SK-N-MC (cell line): ENCODE results near the gene NEMP2.
"Not testable (repeated sequence)": the region's sequence is repeated elsewhere in the genome, so short reads cannot be mapped to it uniquely, and the experiment has no call there.

ENCODE experiments used
- DNase-seq: peaks from one replicate; pipeline ENCODE4 v3.0.0-alpha.2; 2011; ENCODE audit warnings: low read depth, low spot score
- H3K27ac ChIP-seq: fragments of 200-600 bp; sonication (generic); 2 replicates; pipeline ENCODE4 v1.5.1; 2016; ENCODE audit warnings: mixed run types
- H3K36me3 ChIP-seq: fragments of 200-600 bp; sonication (generic); 2 replicates; pipeline ENCODE4 v1.6.1; 2017; ENCODE audit warnings: antibody characterized with exemption, low read length, mixed read lengths; ENCODE audit not compliant: insufficient read depth
- H3K4me3 ChIP-seq: fragments of 200-600 bp; sonication (generic); 2 replicates; pipeline ENCODE4 v1.5.1; 2016
- H3K9ac ChIP-seq: fragments of 200-600 bp; sonication (generic); 2 replicates; pipeline ENCODE4 v1.8.0; 2017; ENCODE audit warnings: mixed run types, mixed read lengths; ENCODE audit not compliant: insufficient read length
- H3K9me3 ChIP-seq: fragments of 200-600 bp; sonication (generic); 2 replicates; pipeline ENCODE4 v1.6.1; 2017; ENCODE audit warnings: low read depth, mild to moderate bottlenecking, antibody characterized with exemption, low read length, moderate library complexity, mixed read lengths
- EZH2 ChIP-seq: fragments of 200-600 bp; sonication (generic); IDR thresholded peaks from one replicate; pipeline ENCODE4 v1.6.1; 2017; ENCODE audit warnings: antibody characterized with exemption
- FOXP2 ChIP-seq: optimal IDR thresholded peaks from 2 replicates; pipeline ENCODE3; 2011; ENCODE audit warnings: mild to moderate bottlenecking, moderate library complexity; ENCODE audit not compliant: insufficient read depth; ENCODE audit errors: extremely low read length, control extremely low read depth
- POLR2AphosphoS5 ChIP-seq: IDR thresholded peaks from 2 replicates; pipeline ENCODE4 v1.6.1; 2012; ENCODE audit warnings: mild to moderate bottlenecking, low read depth, low read length, borderline replicate concordance

The NEMP2 gene

DNA sequence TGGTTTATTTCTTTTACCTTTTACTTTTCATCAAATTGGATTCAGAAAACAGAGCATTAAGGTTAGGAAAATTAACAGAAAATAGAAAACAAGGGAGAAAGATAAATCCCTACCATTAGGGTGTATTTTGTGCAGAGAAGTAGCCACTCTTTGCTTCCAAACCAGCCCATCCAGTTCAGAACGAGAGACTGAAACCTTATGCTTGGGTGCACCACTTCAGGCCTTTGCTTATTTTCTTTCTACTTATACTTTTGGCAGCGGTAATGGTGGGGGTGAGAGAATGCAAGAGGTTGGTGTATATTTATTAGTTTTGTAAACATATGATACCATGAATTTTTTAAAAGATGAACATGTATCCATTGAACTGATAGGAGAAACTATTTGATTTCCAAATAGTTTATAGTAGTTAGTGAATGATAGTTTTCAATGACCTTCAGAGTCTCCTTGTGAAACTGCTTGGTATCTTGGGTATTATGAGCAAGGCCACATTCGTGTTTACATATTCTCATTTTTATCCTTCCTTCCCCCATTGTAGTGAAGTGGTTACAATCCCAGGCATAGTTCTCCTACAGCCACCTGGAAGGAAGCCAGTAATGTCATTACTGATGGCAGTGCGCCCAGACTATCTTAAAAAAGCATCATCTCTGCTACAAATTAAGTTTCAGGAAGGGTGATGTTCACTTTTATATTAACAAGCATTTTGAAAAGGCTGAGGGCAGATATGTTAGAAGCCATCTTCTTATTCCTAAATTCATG is 65.5 kb downstream of the NEMP2 start:
- peak overlapping the region; percentile 75 for H3K4me3 ChIP-seq
- peaks cover 8% of the 10 kb centered on the region; the same call in 1 of the 2 replicates for H3K36me3 ChIP-seq
- peak; percentile 99 for DNase-seq
- TF ChIP-seq EZH2 (no peak), FOXP2 (no peak), POLR2AphosphoS5 (peak; percentile 68)
- H3K27ac ChIP-seq: peak overlapping the region; percentile 98
- no peaks in the 10 kb centered on the region; the same call in 1 of the 2 replicates for H3K9me3 ChIP-seq
- peak overlapping the region; percentile 24 for H3K9ac ChIP-seq

DNA sequence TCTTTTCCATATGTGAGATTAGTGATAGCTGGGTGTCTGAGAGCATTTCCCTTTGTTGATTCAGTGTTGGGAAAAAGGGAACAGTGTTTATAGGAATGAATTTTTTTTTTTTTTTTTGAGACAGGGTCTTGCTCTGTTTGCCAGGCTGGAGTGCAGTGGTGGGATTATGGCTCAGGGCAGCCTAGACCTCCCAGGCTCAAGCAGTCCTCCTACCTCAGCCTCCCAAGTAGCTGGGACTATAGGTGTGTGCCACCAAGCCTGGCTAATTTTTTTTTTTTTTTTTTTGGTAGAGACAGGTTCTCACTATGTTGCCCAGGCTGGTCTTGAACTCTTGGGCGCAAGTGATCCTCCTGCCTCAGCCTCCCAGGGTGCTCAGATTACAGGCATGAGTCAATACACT is 66.2 kb downstream of the NEMP2 start:
- not testable (repeated sequence) for DNase-seq, H3K36me3 ChIP-seq, H3K9me3 ChIP-seq
- peak overlapping the region; percentile 98 for H3K27ac ChIP-seq
- peak overlapping the region; percentile 75 for H3K4me3 ChIP-seq
- H3K9ac ChIP-seq: peak overlapping the region; percentile 55

DNA sequence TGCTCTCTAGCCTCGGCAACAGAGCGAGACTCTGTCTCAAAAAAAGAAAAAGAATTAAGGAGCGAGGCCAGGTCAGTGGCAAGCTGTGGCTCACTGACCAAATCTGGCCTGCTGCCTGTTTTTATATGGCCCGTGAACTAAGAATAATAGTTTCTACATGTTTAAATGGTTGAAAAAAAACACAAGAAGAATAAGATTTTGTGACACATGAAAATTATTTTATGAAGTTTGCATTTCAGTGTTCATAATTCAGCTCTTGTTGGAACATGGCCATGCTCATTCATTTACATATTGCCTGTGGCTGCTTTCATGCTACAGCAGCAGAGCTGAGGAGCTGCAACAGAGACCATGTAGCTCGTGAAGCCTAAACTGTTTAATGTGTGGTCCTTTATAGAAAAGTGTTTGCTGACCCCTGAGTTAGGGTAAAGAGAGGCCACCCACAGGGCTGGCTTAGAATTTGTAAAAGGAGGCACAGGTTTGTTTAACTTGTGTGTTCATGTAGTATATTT is 66.9 kb downstream of the NEMP2 start:
- TF ChIP-seq EZH2 (no peak), POLR2AphosphoS5 (peak; percentile 56), FOXP2 (no peak)
- peak overlapping the region; percentile 98 for H3K27ac ChIP-seq
- peaks cover 8% of the 10 kb centered on the region; the same call in 1 of the 2 replicates for H3K36me3 ChIP-seq
- H3K4me3 ChIP-seq: peak overlapping the region; percentile 75
- H3K9me3 ChIP-seq: no peaks in the 10 kb centered on the region; the same call in 1 of the 2 replicates
- DNase-seq: peak; percentile 82
- H3K9ac ChIP-seq: peak overlapping the region; percentile 55

DNA sequence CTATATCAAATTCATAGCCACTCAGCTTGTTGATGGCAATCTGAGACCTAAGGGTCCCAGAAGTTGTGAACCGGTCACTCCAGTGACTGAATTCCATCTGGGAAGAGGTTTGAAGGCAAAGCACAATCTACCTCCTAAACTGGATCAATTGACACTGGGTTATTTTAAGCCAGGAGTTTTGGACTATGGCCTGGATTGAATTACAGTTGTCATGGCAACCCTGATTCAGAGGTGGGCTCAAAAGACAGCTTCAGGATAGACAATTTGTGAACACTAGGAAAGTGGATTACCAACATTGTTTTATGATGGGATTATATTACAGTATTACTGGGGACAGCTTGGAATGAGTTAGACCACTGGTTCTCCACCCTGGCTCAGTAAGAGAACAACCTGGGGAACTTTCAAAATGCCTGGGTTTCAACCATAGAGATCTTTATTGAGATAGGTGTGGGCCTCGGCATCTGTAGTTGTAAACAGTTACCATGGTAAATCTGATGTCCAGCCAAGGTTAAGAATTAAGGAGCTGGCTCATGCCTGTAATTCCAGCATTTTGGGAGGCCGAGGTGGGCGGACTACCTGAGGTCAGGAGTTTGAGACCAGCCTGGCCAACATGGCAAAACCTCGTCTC is 67.6 kb downstream of the NEMP2 start:
- Histone ChIP-seq H3K9me3 (no peaks in the 10 kb centered on the region; the same call in 1 of the 2 replicates), H3K36me3 (peaks cover 8% of the 10 kb centered on the region; the same call in 1 of the 2 replicates), H3K27ac (peak overlapping the region; percentile 98), H3K9ac (no peak overlapping the region), H3K4me3 (peak overlapping the region; percentile 75)
- no peak for DNase-seq
- no peak for TF ChIP-seq EZH2
- no peak for TF ChIP-seq FOXP2
- no peak for TF ChIP-seq POLR2AphosphoS5

DNA sequence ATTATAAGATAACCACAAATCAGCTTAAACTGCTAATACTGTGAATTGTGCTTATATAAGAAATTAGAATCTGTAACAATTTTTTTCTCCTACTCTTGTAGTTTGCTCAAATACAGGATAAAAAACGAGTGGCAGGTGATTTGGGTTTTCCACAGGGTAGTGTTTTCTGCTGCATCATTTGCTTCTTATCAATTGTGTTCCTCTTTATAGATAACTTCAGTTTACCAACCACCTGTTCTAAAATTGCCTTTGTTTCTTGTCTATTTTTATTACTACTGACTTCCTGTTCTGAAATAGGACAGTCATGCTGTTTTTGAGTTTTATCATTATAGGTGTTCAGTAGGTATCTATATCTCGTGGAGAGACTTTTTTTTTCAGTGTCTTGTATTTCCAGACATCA is 69.5 kb downstream of the NEMP2 start:
- H3K9me3 ChIP-seq: no peaks in the 10 kb centered on the region
- no peaks in the 10 kb centered on the region for H3K36me3 ChIP-seq
- H3K4me3 ChIP-seq: no peak overlapping the region
- no peak overlapping the region for H3K9ac ChIP-seq
- DNase-seq: no peak
- H3K27ac ChIP-seq: no peak overlapping the region
- no peak for TF ChIP-seq POLR2AphosphoS5
- no peak for TF ChIP-seq EZH2
- TF ChIP-seq FOXP2: no peak

DNA sequence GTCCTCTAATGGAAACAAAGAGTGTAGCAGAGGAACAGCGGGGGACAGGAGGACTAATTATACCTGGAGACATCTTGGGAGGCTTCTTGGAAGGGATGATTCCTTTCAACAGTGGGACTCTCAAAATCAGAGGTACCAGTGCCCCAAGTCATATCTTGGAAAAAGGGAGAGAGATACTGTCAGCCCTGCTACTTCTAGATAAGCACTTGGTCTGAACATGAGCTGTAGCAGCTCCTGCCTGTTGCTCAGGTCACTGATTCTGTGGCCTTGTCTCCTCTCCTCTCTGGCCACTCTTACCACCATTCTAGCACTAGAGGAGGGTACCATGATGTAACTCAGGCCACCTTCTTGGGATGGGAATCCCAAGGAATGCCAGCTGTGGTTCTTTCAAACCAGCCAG is 71.9 kb downstream of the NEMP2 start:
- Histone ChIP-seq H3K36me3 (no peaks in the 10 kb centered on the region), H3K9me3 (no peaks in the 10 kb centered on the region), H3K27ac (no peak overlapping the region), H3K9ac (no peak overlapping the region), H3K4me3 (no peak overlapping the region)
- TF ChIP-seq EZH2: no peak
- no peak for TF ChIP-seq POLR2AphosphoS5
- no peak for TF ChIP-seq FOXP2
- DNase-seq: no peak

DNA sequence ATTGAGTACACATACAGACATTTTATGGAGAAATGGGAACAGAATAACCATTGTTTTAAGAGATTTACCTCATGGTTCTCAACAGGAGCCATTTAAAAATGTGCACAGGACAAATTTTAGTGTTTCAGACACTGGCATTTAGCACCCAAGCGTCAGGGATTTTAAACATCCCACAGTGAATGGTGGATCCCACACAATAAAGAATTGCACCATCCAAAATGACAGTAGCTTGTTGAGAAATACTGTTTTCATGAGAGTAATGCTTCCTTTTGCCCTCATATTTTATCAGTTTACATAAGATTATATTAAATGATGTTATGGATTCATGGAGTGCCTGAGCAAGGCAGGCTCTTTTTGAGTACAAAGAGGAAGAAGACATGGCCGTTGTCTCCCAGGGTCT is 72.3 kb downstream of the NEMP2 start:
- Histone ChIP-seq H3K27ac (no peak overlapping the region), H3K36me3 (no peaks in the 10 kb centered on the region), H3K9me3 (no peaks in the 10 kb centered on the region), H3K4me3 (no peak overlapping the region), H3K9ac (no peak overlapping the region)
- DNase-seq: no peak
- TF ChIP-seq FOXP2 (no peak), EZH2 (no peak), POLR2AphosphoS5 (no peak)

DNA sequence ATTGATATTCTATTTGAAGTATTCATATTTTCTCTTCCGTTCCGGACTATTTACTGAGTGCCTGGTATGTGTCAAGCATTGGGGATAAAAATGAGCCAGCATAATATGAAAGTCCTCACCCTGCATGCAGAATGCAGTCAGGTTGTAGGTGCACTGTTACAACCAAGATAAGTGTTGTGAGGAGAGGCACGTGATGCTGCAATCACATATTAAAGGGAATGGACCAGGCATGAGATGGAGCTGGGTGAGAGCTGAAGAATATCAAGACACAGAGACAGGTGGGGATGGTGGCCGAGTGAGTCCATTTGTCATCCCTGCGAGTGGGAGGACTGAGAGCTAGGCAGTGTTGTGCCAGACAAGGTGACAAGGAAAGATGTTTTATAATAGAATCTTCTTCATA is 74.0 kb downstream of the NEMP2 start:
- DNase-seq: no peak

More for the DNA sequence above, 74.0 kb downstream of the NEMP2 start:
- H3K9me3 ChIP-seq: no peaks in the 10 kb centered on the region
- H3K27ac ChIP-seq: no peak overlapping the region
- TF ChIP-seq POLR2AphosphoS5 (no peak), EZH2 (no peak), FOXP2 (no peak)
- no peak overlapping the region for H3K9ac ChIP-seq
- no peak overlapping the region for H3K4me3 ChIP-seq
- no peaks in the 10 kb centered on the region for H3K36me3 ChIP-seq
